ENCODE results near the gene CDKL4. TPM values are rescaled to one million over a fixed set of nuclear protein-coding genes. Genes with fewer than 3 reads are reported as not detected.

CDKL4 gene
- polyA plus RNA-seq, 3 donors = not detected

- WGBS (ENCODE audit: insufficient coverage) = no CpG with 5 or more reads among the region's 3 CpGs
- H3K4me1 Mint-ChIP-seq = no peaks in the 10 kb centered on the region
- no peaks in the 10 kb centered on the region for H3K27me3 Mint-ChIP-seq (ENCODE audit: low read depth in 3 of 3)
- intact Hi-C loops (cut with micrococcal nuclease) = no loop called here
- no peak overlapping the region for H3K4me2 ChIP-seq (replicated peaks; ENCODE audit: extremely low read depth, low read length, poor library complexity, severe bottlenecking)
- no peak for DNase-seq
- H3K4me1 ChIP-seq (ENCODE audit: control insufficient read depth in 1 of 2, insufficient read depth in 2 of 2, low read length in 2 of 2) = no peaks in the 10 kb centered on the region
- no peak overlapping the region for H2AFZ ChIP-seq (ENCODE audit: insufficient read depth, low read depth, low read length, poor library complexity, severe bottlenecking)
- H3K36me3 Mint-ChIP-seq = peaks cover 30 to 37% of the 10 kb centered on the region in 2 donors
- no peak overlapping the region for H3K9ac ChIP-seq (ENCODE audit: insufficient read depth, low read length, poor library complexity, severe bottlenecking)
- TF ChIP-seq CTCF (IDR thresholded peaks at IDR 0.05) = no peak
- no peaks in the 10 kb centered on the region for H3K9me3 ChIP-seq (replicated peaks in 1 of 2; ENCODE audit: control insufficient read depth in 1 of 2, insufficient read depth in 1 of 2, low read length in 2 of 2)
- H3K27me3 ChIP-seq (ENCODE audit: control insufficient read depth in 2 of 2, insufficient read depth in 2 of 2, low read length in 2 of 2) = no peaks in the 10 kb centered on the region
- no peaks in the 10 kb centered on the region for H3K9me3 Mint-ChIP-seq
- no peaks in the 10 kb centered on the region for H4K20me1 ChIP-seq (ENCODE audit: insufficient read depth, low read length)
- no peak overlapping the region for H3K27ac Mint-ChIP-seq
- no peak overlapping the region for H3K27ac ChIP-seq (ENCODE audit: low read depth in 1 of 2, low read length in 2 of 2)
- no peak overlapping the region for H3K4me3 ChIP-seq (replicated peaks in 1 of 3; ENCODE audit: low read depth in 2 of 3, low read length in 3 of 3)
- no peak overlapping the region for H3K4me3 Mint-ChIP-seq
- peaks cover 18 to 48% of the 10 kb centered on the region in 2 donors for H3K36me3 ChIP-seq (replicated peaks in 1 of 2; ENCODE audit: control insufficient read depth in 1 of 2, insufficient read depth in 2 of 2, low read length in 2 of 2)
- no peaks in the 10 kb centered on the region for H3K79me2 ChIP-seq (ENCODE audit: insufficient read depth, low read length)
These were observed 37.6 kb upstream of the CDKL4 start for GRCh38 chr2:39281391-39281790.

- Histone ChIP-seq H3K27ac (ENCODE audit: low read depth in 1 of 2, low read length in 2 of 2) (no peak overlapping the region), H3K79me2 (ENCODE audit: insufficient read depth, low read length) (no peaks in the 10 kb centered on the region), H4K20me1 (ENCODE audit: insufficient read depth, low read length) (no peaks in the 10 kb centered on the region), H3K27me3 (ENCODE audit: control insufficient read depth in 2 of 2, insufficient read depth in 2 of 2, low read length in 2 of 2) (no peaks in the 10 kb centered on the region), H3K36me3 (replicated peaks in 1 of 2; ENCODE audit: control insufficient read depth in 1 of 2, insufficient read depth in 2 of 2, low read length in 2 of 2) (peaks cover 25 to 56% of the 10 kb centered on the region in 2 donors), H2AFZ (ENCODE audit: insufficient read depth, low read depth, low read length, poor library complexity, severe bottlenecking) (no peak overlapping the region), H3K4me2 (replicated peaks; ENCODE audit: extremely low read depth, low read length, poor library complexity, severe bottlenecking) (no peak overlapping the region), H3K4me3 (replicated peaks in 1 of 3; ENCODE audit: low read depth in 2 of 3, low read length in 3 of 3) (no peak overlapping the region), H3K9ac (ENCODE audit: insufficient read depth, low read length, poor library complexity, severe bottlenecking) (no peak overlapping the region), H3K9me3 (replicated peaks in 1 of 2; ENCODE audit: control insufficient read depth in 1 of 2, insufficient read depth in 1 of 2, low read length in 2 of 2) (no peaks in the 10 kb centered on the region), H3K4me1 (ENCODE audit: control insufficient read depth in 1 of 2, insufficient read depth in 2 of 2, low read length in 2 of 2) (no peaks in the 10 kb centered on the region)
- Mint-ChIP-seq H3K4me3 (no peak overlapping the region), H3K27me3 (ENCODE audit: low read depth in 3 of 3) (no peaks in the 10 kb centered on the region), H3K27ac (no peak overlapping the region), H3K36me3 (peaks cover 41 to 43% of the 10 kb centered on the region in 2 donors), H3K4me1 (no peaks in the 10 kb centered on the region), H3K9me3 (peaks cover 0 to 7% (median 0%) of the 10 kb centered on the region in 7 donors)
- intact Hi-C loops (cut with micrococcal nuclease) = no loop called here
- no peak for DNase-seq
- peak; percentile 7 for TF ChIP-seq CTCF (IDR thresholded peaks at IDR 0.05)
- no CpG with 5 or more reads among the region's 1 CpG for WGBS (ENCODE audit: insufficient coverage)
These were observed 31.2 kb upstream of the CDKL4 start for GRCh38 chr2:39275016-39275415.

Data from CD14-positive monocyte (primary cell).